GM18870 (cell line): ENCODE measurements around the gene MFN2.
"Not testable (repeated sequence)": the region's sequence is repeated elsewhere in the genome, so short reads cannot be mapped to it uniquely, and the experiment has no call there.

ENCODE experiments used
- ATAC-seq: cut with Tn5 transposase; IDR thresholded peaks from one replicate; pipeline ENCODE4 v1.9.1; 2021; ENCODE audit warnings: moderate library complexity; ENCODE audit not compliant: unreplicated experiment

Gene MFN2

DNA sequence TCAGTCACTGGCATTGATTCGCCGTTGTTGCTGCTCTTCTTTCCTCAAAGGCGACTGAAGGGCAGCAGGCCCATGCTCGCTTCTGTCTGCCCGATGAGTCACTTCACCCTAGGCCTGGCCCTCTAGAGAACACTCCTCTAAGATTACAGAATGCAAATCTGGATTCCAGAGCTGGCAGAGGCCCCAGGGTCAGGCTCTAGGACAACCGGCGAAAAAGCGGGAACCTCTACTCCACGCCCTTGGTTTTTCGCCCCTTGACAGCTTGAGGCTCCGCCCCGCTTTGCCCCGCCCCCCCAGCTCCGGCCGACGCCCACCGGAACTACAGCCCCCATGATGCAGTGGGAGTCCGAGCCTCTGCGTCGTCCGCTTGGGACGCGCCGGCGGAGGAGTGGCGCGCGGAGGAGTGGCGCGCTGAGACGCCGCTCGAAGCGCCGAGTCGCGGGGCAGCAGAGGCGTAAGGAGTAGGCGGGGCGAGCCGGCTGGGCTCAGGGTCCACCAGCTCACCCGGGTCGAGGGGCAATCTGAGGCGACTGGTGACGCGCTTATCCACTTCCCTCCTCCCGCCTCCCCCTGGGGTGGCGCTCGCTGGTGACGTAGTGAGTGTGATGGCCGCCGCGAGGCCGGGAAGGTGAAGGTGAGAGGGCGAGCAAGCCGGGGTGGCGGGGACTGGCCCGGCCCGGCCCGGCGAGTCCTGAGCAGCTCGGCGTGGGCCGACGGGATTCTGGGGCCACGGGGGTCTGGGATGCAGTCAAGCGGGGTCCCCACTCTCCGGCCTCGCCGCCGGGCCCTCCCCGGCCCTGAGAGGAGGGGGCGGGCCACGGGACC, at the start of gene MFN2:
TSS of gene MFN2 (plus strand) at position 594 of the 825 bp plus-strand sequence. CDS start 8,725 bp downstream, outside the sequence.
- ATAC-seq = peak; percentile 88

DNA sequence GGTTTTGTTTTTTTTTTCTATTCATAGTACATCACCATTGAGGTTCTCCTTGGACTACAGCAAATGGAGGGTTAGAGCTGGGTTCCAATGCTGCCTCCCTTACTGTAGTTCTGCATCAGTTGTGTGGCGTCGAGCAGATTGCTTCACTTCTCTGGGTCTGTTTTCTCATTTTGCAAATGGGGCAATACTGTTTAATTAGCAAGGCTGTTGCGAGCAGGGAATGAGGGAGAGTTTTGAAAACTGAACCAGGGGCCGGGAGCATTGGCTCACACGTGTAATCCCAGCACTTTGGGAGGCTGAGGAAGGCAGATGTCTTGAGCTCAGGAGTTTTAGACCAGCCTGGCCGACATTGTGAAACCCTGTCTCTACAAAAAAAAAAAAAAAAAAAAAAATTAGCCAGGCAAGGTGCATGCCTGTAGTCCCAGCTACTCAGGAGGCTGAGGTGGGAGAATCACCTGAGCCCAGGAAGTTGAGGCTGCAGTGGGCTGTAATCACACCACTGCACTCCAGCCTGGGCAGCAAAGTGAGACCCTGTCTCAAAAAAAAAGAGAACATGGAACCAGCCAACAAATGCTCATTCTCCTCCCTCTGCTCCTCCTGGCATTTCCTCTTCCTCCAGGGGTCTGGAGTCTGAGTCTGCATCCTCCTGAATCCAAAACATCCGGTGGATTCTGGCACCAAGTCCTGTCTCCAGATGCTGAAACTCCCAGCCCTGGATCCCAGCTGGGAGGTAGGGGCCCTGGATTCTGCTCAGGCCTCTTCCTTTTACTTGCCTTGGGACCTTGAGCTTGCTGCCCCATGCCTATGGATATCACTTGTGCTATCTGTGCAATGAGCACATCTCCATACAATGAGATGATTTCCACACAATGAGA, 49.4 kb upstream of the MFN2 start:
- ATAC-seq = no peak

DNA sequence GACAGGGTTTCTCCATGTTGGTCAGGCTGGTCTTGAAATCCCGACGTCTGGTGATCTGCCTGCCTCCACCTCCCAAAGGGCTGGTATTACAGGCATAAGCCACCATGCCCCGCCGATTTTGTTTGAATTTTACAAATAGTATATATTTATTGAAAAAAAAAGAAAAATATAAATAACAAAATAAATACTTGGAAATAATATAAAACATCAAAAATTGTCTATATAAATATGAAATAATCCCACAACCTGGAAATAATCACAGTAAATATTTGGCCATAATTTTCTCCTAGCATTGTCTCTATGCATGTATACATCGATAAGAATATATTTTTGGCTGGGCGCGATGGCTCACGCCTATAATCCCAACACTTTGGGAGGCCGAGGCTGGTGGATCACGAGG, 48.4 kb upstream of the MFN2 start:
- no peak for ATAC-seq

GRCh38 chr1:11934302-11935056, 45.8 kb upstream of the MFN2 start, which contains the start of gene PLOD1:
PLOD1 (plus strand) TSS chr1:11934717; CDS start chr1:11934780, 63 bp downstream.
- peak; percentile 59 for ATAC-seq

DNA sequence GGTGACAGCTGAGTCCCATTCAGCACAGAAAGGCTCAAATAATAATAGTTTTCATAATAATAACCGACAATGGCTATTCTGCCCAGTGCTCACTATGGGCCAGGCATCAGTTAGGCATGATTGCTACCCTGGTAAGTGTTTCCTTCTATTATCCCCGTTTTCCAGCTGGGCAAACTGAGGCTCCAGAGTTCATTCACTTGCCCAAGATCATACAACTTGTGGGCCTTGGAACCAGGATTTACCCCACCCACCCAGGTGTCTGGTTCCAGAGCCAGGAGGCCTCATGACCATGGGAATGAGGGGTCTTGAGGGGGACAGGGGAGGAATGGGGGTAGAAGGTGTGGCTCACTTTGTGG, 45.2 kb upstream of the MFN2 start:
- peak; percentile 16 for ATAC-seq

- not testable (repeated sequence) for ATAC-seq
These were observed 44.5 kb upstream of the MFN2 start for GRCh38 chr1:11935733-11936132.

- ATAC-seq = no peak
These were observed 41.3 kb upstream of the MFN2 start for GRCh38 chr1:11938722-11939526.

DNA sequence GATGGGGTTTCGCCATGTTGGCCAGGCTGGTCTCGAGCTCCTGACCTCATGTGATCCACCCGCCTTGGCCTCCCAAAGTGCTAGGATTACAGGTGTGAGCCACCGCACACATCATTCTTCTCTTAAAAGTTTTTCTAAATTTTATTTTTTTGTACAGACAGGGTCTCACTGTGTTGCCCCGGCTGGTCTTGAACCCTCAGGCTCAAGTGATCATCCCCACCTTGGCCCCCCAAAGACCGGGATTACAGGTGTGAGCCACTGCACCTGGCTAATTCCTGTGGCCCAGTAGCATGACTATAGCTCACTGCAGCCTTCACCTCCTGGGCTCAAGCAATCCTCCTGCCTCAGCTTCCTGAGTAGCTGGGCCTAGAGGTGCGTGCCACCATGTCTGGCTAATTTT, 40.5 kb upstream of the MFN2 start:
- ATAC-seq = not testable (repeated sequence)

GRCh38 chr1:11940260-11940921, 39.9 kb upstream of the MFN2 start:
- ATAC-seq = no peak

DNA sequence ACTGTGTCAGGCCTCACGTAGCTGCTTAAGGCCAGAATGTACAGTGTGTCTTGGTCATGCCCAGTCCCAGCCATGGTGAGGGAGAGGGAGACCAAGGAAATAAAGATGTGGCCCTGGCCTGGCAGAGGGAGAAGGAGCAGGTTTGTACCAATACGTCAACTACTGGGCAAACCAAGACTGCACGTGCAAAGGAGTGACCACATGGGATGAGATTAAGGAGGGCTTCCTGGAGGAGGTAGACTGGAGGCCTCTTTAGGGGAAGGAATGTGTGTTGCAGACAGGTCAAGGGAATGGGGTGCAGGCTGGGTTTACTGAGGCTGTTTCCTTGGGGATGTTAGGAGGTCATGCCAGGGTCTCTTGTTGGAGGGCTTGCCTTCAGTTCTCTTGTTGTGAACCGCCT, 38.0 kb upstream of the MFN2 start:
- no peak for ATAC-seq

DNA sequence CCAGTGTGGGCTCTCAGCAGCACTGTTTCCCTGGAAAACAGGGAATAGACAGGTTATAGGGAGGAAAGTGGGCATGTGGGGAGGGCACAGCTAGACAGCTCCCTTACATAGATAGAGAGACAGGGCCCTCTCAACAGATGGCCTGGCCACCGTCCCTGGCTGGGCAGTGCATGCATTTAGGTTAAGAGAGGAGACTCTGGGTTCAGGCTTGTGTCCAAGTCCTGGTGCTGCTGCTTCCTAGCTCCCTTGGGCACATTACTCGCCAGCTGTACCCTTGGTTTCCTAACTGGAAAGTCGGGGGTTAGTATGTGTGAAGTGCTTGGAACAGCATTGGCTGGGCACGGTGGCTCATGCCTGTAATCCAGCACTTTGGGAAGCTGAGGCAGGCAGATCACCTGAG, 36.6 kb upstream of the MFN2 start:
- no peak for ATAC-seq

DNA sequence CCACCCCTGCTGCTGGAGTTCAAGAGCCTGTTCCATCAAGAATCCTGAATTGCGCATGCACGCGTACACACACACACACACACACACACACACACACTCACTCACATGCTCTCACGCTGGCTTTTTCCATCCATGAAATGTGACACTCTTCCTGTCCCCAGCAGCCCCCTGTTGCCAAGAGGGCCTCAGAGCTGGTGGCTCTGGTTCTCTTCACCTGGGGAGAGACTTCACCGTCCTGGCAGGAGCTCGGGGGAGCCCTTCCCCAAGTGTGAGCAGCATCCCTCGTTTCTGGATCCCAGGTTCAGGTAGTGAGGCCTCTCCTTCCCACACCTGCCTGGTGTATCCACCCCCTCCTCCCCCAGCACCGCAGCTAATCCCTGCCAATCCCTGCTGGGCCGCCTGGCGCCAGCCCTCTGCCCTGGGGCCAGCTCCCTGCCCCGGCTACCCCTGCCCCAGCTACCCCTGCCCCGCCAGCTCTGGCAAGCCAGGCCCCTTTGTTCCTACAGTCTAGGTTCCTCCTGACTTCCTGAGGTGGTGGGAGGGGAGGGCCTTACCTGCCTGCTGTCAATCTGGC, 35.8 kb upstream of the MFN2 start:
- no peak for ATAC-seq

DNA sequence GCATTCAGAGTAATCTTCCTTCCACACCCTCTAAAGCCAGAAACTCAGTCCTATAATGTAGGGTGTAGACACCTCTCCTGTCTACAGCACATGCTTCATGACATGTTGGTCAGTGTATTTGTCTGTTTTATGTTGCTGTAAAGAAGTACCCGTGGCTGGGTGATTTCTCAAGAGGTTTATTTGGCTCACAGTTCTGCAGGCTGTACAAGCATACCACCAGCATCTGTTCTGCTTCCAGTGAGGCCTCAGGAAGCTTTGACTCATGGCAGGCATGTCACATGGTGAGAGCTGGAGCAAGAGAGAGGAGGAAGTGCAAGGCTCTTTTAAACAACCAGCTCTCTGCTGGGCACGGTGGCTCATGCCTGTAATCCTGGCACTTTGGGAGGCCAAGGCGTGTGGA, 33.6 kb upstream of the MFN2 start:
- no peak for ATAC-seq

GRCh38 chr1:11948822-11949458, 31.3 kb upstream of the MFN2 start:
- ATAC-seq = no peak

DNA sequence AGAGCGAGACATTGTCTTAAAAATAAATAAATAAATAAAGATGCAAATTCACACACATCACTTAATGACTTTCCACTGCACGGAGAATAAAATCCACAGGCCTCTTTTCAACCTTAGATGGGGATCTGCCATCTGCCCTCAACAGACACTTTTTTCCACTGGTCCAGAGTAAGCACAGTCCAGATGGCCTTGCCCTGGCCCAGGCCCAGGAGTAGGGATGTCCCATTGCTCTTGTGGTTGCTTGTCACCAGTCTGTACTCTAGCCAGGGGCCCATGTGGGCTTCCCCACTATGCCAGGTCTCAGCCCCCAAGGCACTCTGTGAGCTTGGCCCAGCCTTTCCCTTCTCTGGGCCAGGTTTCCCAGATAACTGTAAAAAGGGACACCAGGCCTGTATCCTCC, 28.3 kb upstream of the MFN2 start:
- no peak for ATAC-seq

DNA sequence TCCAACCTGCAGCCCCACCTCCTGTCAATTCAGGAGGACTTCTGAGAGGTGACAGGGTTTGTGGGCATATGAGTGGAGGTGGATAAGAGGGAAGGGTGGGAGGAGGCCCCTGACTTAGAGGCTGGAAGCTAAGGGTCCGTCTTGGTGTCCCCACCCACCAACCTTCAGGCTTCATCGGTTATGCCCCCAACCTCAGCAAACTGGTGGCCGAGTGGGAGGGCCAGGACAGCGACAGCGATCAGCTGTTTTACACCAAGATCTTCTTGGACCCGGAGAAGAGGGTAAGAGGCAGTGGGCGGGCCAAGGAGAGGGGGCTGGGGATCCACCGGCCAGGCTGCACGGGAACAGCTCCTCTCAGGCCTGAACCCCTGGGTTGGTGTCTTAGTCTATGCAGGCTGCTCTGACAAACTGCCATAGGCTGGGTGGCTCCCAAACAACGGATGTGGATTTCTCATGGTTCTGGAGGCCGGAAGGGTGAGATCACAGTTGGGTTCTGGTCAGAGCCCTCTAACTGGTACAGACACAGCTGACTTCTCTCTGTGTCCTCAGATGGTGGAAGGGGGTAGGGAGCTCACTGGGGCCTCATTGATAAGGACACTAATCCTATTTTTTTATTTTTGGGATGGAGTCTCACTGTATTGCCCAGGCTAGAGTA, 27.7 kb upstream of the MFN2 start:
- ATAC-seq = no peak

DNA sequence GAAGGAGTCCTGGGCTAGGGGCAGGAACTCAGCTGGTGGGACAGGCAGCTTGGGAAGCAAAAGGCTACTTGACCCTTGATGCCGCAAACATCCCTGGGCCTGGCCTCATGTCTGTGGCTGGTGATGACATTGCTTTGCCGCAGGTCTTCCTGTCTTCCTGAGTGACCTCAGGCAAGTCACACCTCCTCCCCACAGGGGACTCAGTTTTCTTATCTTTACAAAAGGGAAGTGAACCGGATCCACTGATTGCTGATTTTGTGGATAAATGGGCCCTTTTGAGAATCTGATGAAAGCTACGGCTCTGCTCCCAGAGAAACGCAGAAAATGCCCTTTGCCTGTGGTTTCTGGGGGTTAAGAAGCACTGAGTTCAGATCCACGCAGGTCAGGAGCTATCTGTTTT, 25.0 kb upstream of the MFN2 start:
- ATAC-seq = no peak

DNA sequence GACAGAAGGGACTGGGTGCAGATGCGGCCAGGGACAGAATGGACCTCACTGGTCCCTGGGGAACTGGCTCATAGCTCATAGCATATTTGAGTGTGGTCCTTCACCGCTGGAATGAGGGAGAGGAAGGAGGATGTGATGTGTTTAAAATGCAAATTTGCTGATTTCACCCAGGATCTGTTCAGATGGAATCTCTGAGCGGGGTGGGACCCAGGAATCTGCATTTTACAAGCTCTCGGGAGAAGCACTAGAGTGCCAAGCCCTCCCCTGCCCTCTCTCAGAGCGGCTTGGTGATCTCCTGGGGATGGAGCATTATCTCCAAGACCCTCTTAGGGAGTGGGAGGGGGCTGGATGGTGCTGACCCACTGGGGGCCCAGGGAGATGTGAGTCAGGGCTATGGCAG, 22.8 kb upstream of the MFN2 start:
- no peak for ATAC-seq

DNA sequence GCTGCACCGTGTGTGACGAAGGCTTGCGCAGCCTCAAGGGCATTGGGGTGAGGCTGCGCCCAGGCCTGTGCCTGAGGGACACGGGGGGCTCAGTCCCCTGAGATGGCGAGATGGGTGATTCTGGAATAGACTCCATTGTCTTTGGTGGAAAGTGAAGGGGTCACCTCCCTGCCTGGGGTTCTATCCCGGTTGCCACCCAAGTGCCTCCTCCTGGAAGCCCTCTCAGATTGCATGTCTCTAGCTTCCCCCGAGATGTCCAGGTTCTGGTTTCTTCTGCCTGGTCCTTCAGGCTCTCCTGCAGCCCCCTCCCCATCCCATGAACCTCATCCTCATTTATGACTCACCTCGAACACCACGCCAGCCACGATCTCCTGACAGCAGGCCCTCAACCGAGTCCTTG, 22.3 kb upstream of the MFN2 start:
- ATAC-seq = no peak
